GM21825 (cell line): Measurements from ENCODE around the gene ANKS3.

Experiments used
- ATAC-seq: cut with Tn5 transposase; IDR thresholded peaks from one replicate; pipeline ENCODE4 v1.9.1; 2021; ENCODE audit warnings: mild to moderate bottlenecking, moderate library complexity; ENCODE audit not compliant: unreplicated experiment

ANKS3 gene

DNA sequence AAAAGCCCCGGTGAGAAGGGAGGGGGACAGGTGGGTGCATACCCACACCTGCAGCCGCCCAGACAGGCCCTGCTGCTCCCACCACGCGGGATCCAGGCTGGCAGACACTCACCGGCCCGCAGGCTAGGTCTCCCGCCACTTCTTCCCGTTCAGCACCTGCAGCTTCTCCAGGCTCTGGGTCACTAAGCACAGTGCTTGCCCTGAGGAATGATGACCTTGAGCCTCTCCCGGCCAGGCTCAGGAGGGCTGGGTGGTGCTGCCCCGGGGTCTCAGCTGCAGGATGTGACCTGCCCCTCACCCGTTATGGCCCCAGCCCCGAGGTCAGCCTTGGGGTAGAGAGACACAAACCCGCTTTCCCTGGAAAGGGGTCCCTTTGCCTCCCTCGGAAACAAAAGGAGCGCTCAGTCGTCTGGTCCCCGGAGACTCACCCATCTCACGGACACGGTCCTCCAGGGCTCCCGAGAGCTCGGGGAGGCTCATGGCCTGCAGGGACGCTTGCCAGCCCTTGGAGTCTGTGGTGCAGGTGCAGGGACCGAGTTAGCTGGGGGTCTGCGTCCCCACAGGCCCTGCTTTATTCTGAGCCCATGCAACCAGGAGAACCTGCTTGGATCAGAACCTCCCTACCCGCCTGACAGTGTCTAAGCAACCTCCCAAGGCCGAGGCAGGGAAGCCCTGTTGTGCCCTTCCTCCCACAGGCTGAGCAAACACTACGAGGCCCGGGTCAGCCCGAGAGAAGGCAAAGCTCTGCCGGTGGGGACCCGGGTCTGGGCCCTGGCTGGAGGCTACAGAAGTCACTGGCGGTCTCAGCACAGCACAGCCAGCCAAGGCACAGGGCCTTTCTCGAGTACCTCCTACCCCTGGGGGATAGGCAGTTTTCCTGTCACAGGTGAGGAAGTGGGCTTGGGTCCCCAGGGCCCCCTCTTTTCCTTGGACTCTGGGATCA lies 36.9 kb downstream of the ANKS3 start:
- ATAC-seq: no peak

- ATAC-seq: no peak
Measured at GRCh38 chr16:4696172-4696904, 37.7 kb downstream of the ANKS3 start.

GRCh38 chr16:4695473-4696171 lies 38.4 kb downstream of the ANKS3 start:
- ATAC-seq: no peak

DNA sequence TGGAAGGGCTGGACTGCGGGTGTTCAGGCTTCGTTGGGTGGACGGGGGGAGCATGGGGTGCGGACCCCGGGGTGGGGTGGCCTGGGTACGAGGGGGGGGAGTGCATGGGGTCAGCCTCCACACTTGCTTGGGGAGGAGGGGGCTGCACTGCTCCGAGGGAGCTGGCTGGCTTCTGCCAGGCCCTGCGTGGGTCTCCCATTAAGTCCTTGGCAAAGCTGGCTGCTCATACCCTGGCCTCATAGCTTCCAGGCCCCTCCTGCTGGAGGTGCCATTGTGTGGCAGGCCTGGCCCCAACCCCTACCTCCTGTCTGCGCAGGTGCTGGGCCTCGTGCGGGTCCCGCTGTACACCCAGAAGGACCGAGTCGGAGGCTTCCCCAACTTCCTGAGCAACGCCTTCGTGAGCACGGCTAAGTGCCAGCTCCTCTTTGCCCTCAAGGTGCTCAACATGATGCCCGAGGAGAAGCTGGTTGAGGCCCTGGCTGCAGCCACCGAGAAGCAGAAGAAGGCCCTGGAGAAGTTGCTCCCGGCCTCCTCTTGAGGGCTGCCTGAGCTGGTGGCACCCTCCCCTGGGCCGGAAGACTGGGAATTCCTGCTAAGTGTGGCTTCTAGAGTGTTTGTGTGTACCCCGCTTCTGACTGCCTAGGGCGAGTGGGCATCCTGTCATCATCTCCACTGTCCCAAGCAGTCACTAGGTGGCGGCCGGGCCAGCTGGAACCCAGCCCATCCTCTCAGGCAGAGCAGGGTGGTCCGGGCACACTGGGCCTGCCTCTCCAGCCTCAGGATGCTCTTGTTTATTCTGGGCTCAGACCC lies 39.2 kb downstream of the ANKS3 start:
- ATAC-seq: no peak

DNA sequence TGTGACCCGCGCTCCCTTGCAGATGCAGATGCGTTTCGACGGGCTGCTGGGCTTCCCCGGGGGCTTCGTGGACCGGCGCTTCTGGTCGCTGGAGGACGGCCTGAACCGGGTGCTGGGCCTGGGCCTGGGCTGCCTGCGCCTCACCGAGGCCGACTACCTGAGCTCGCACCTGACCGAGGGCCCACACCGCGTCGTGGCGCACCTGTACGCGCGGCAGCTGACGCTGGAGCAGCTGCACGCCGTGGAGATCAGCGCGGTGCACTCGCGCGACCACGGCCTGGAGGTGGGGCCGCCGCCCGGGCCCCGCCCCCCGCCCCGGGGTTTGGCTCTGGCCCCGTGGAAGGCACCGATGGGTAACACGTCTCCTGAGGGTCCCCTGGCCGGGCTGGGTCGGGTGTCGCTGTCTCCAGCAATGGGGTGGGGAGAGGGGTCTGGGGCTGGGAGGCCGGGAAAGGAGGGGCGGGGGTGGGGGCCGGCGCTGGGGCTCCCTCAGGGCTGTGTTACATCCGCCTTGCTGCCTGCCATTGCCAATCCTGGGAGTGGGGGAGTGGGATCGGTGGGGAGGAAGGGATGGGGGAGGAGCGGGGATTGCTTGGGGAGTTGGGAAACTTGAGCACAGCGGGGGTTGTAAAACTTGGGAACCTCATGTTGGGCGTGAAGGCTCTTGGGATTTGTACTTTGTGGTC lies 40.0 kb downstream of the ANKS3 start:
- peak; percentile 11 for ATAC-seq

- peak; percentile 88 for ATAC-seq
Measured at GRCh38 chr16:4693296-4693955, 40.6 kb downstream of the ANKS3 start, which contains the start of gene NUDT16L1. NUDT16L1 (plus strand) TSS chr16:4693562; CDS start chr16:4693727, 165 bp downstream.

DNA sequence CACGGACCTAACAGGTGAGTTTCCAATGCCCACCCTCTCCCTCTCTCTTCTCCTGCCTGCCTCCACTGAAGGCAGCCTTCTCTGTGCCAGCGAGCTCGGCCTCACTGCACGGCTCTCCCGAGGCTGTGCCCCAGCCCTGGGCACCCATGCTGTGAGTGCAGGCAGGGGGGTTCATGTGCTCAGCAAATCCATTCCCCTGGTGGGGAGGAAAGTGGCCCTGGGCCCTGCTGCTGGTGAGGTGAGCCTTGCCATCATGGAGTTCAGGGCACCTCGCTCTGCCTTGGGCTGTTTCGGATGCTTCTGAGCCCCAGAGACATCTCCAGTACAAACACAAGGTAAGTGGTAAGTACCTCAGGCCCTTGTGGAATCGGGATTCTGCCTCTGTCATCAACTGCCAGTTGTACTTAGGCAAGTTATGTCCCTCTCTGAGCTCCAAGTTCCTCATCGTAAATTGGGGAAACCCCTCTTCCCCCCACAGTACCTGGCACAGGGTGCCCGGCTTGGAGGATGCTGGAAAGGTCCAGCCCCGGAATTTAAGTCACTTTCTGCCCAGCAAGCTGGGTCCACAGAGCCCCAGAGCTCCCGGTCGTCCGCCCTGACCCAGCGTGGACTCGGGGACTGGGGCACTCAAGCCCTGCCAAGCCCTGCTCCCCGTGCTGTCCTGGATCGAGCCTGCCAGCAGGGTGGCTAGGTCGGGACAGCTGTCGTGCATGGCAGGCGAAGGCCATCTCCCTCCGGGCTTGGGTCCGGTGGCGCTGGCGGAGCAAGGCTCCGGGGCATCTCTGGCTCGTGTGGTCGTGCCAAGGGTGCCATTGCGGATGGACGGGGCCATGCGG lies 41.4 kb downstream of the ANKS3 start:
- peak; percentile 4 for ATAC-seq

DNA sequence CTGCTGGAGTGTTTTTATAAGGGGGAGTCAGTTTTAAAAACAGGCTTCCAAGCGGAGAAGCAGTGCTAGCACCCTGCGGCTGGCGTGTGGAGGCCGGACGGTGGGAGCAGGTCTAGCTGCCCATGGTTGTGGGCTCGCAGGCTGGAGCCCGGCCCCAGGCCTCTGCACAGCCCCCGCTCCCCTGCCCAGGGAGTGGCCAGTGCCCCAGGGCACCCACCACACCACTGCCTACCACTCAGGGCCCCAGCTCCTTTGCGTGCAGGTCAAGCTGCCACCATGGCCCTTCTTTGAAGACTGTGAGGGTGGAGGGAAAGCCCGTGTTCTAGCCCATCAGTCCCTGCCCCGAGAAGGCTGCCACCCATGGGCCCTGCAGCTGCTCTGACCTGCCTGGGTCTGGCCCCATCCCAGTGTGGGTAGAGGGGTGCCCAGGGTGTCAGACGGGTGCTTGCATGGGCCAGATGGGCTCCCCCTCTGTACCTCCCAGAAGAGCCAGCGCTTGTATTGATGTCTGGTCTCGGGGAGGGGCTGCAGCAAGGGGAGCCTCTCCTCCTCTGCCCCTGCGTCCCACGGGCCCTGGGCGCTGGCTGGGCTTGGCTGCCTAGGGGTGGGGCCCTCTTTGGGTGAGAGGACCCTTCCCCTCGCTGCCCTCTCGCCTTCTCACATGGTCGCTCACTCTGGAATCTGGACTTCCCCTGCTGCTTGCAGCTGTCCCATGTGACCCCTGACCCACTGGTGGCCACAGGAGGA lies 42.2 kb downstream of the ANKS3 start:
- ATAC-seq: no peak

DNA sequence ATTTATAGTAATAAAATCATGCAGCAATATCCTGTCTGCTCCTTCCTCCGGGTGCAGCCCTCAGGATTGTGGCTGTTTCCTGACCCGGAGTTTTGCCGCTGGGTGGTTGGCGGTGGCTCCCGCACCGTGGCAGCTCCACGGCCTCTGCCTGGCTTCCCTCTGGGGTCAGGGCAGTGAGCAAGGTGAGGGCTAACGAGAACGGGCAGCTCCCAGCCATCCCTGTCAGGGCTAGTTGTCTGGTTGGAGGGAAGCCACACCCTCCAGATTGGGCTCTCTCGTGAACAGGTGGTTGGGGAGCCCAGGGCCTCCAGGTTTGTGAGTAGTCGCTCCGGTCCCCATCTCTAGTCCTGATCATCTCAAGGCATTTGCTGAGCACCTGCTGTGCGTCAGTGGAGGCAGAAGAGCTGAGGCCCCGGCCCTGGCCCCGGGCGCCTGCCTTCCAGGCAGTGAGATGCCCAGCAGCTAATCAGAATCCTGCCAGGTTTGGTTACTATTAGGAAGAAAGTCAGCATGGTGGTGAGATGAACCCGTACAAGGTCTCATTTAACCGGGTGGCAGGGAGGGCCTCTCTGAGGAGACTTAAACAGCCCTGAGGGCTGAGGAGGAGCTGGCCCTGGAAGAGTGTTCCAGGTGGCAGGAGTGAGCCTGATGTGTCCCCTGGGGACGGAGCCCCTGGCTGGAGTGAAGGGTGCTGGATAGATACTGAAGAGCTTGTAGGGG lies 43.0 kb downstream of the ANKS3 start:
- ATAC-seq: no peak

- no peak for ATAC-seq
Measured at GRCh38 chr16:4689864-4690704, 44.0 kb downstream of the ANKS3 start.

- ATAC-seq: no peak
Measured at GRCh38 chr16:4689091-4689671, 44.9 kb downstream of the ANKS3 start.

DNA sequence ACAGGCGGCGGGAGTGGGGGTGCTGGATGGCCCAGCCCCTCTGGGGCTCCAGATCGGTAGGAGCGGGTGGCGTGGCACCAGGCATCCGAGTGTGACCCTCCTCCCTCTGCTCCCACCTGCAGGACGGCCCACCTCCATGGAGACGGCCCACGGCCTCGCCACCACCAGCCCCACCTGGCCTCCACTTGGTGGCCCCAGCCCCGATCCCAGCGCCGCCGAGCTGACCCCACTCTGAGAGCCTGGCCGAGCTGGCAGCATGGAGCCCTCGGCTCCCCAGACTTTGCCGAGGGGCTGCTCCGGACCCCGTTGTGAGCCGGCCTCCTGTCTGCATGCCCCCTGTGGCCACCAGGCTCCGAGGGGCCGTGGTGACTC lies 45.4 kb downstream of the ANKS3 start:
- ATAC-seq: no peak

DNA sequence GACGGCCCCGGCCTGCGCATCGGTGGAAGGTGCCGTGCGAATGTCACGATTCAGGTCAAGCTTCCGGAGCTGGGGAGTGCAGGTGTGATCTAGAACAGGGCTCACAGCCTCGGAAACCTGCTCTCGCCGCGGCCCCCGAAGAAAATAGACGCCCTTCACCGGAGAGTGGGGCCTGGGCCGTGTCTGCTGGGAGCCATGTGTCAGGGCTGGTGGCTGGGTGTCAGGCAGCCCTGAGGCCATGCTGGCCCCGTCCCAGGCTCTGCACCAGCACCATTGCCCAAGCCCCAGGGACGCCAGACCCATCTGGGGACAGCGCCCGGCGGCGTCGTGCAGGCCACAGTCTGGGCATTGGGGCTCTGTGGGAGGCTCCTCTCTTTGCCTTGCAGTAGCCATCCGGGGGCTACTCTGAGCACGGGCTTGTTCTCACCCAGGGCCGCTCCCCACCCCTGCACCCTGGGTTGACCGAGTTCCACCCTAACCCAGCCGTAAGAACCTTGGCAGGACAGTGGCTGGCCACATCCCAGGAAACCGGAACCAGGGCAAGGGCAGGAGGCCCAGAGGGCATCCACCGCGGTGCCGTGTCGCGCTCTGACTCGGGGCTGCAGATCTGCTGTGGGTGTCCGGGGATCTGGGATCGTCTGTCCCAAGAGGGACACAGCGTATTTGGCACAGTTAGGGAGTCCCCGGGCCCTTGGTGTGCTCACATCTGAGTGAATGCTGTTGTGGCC lies 46.0 kb downstream of the ANKS3 start:
- no peak for ATAC-seq

DNA sequence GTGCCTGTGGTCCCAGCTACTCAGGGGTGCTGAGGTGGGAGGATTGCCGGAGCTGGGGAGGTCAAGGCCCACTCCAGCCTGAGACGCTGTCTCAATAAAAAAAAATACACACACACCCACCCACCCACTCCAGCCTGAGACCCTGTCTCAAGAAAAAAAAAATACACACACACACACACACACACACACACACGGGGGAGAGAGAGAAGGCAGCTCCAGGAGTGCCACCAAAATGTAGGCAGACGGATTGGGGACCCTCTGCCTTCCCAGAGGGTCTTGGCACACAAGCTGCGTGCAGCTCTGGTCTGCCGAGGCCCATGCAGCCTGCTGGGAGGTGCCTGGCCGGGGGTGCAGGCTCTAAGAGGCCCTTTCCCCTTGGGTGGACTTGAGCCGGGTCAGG lies 46.7 kb downstream of the ANKS3 start:
- no peak for ATAC-seq

DNA sequence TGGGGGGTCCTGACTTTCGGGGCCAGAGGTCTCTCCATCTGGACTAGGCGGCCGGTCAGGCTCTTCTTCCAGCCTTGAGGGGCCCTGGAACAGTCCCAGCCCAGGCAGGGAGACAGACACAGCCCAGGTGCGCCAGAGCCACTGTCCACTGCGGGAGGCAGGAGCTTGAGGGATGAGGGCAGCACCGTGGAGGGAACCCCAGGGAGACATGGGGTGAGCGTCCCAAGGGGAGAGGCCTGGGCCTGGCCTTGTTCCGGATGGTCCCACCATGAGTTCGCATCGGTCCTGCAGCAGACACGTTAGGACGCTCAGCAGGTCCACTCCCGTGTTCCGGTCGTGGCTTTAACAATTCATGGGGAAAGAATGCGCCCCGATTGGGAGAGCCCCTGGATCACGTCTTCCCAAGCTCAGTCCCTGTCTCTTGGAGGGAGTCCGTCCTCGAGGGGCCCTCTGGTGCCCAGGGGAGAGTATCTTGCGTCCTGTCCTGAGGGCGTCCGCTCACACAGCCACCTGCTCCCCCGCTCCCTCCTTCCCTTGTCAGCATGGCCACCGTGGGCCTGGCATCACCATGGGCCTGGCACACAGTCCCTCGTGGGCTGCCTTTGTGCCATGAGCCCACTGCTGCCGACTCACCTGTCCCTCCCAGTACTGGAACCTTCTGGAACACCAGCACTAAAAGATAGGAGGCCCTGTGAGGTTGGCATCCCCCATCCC lies 47.4 kb downstream of the ANKS3 start:
- ATAC-seq: no peak
